Upper lobe of left lung (tissue), 4 donors: ENCODE measurements around the gene OPCML.

Experiments used
- POLR2A ChIP-seq, 4 donors: fragments of 450-650 bp; IDR thresholded peaks; one replicate each; pipeline ENCODE4 v1.5.1; 2016 to 2017; ENCODE audit warnings: antibody characterized with exemption in 4 of 4, mild to moderate bottlenecking in 2 of 4
- TF ChIP-seq, protein P1 (sequence below), 6 experiments: fragments of 450-650 bp in 4 of 6; fragments of 200-600 bp in 2 of 6; sonication (generic) in 2 of 6; IDR thresholded peaks; one replicate each; pipeline ENCODE4 v1.5.1; 2016 to 2019; ENCODE audit warnings: antibody characterized with exemption in 6 of 6

DNA sequence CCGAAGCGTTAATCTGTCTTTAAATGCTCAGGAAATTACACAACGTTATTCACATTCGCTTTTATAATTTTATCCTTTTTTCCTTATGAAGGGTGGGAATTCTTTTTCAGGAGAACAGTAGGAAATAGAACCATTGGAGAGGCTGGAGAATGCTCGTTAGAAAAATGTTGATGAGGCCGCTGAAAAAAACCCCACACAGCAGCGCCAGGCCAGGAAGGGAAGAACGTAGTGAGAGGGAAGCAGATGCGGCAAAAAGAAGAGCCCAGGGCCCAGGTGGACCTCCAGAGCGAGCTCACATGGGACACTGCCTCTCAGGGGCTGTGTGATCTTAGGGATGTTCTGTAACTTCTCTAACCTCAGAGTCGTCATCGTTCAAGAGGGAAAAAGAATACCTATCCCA, 691.6 kb downstream of the OPCML start:
- TF ChIP-seq POLR2A (IDR thresholded peaks at IDR 0.05), result no peak
- TF ChIP-seq, protein P1, sequence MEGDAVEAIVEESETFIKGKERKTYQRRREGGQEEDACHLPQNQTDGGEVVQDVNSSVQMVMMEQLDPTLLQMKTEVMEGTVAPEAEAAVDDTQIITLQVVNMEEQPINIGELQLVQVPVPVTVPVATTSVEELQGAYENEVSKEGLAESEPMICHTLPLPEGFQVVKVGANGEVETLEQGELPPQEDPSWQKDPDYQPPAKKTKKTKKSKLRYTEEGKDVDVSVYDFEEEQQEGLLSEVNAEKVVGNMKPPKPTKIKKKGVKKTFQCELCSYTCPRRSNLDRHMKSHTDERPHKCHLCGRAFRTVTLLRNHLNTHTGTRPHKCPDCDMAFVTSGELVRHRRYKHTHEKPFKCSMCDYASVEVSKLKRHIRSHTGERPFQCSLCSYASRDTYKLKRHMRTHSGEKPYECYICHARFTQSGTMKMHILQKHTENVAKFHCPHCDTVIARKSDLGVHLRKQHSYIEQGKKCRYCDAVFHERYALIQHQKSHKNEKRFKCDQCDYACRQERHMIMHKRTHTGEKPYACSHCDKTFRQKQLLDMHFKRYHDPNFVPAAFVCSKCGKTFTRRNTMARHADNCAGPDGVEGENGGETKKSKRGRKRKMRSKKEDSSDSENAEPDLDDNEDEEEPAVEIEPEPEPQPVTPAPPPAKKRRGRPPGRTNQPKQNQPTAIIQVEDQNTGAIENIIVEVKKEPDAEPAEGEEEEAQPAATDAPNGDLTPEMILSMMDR (IDR thresholded peaks at IDR 0.05), result no peak
